Tibial nerve (tissue), 4 donors: ENCODE results near the gene HAUS3. TPM values are rescaled to one million over a fixed set of nuclear protein-coding genes. Genes with fewer than 3 reads are reported as not detected.

ENCODE experiments used
- DNase-seq, 2 donors: peaks; one replicate each; pipeline ENCODE4 v3.0.0-alpha.2; 2019; ENCODE audit warnings: low spot score in 2 of 2
- H3K27ac ChIP-seq, 4 donors: fragments of 200-600 bp; sonication (generic) in 3 of 4; one replicate each; pipeline ENCODE4 v1.5.1; 2017 to 2019; ENCODE audit warnings: mild to moderate bottlenecking in 1 of 4
- H3K27me3 ChIP-seq, 2 donors: fragments of 200-600 bp; sonication (generic) in 1 of 2; one replicate each; pipeline versions ENCODE4 v1.5.1 to v1.6.0; 2017 to 2019
- H3K36me3 ChIP-seq, 3 donors: fragments of 200-600 bp; sonication (generic); one replicate each; pipeline ENCODE4 v1.5.1; 2018 to 2019
- H3K4me1 ChIP-seq, 4 donors: fragments of 200-600 bp; sonication (generic) in 3 of 4; one replicate each; pipeline ENCODE4 v1.5.1; 2017 to 2019
- H3K4me3 ChIP-seq, 4 donors: fragments of 200-600 bp; sonication (generic) in 3 of 4; one replicate each; pipeline ENCODE4 v1.5.1; 2017 to 2019; ENCODE audit warnings: mild to moderate bottlenecking in 1 of 4, moderate library complexity in 1 of 4
- H3K9me3 ChIP-seq, 4 donors: fragments of 200-600 bp; sonication (generic) in 3 of 4; one replicate each; pipeline ENCODE4 v1.5.1; 2017 to 2019
- EP300 ChIP-seq, 2 donors: sonication (generic); formaldehyde crosslinking; IDR thresholded peaks; one replicate each; pipeline ENCODE4 v1.6.1; 2017; ENCODE audit warnings: antibody characterized with exemption in 2 of 2, mild to moderate bottlenecking in 1 of 2
- POLR2A ChIP-seq, 2 donors: fragments of 450-650 bp; IDR thresholded peaks; one replicate each; pipeline ENCODE4 v1.6.1; 2017; ENCODE audit warnings: antibody characterized with exemption in 2 of 2, mild to moderate bottlenecking in 2 of 2, moderate library complexity in 2 of 2
- WGBS, 2 donors: methylation state at CpG; one replicate each; pipeline ENCODE4 v1.1.5; 2018; 5-methylcytosine and 5-hydroxymethylcytosine counted together
- total RNA-seq, 4 donors: library from RNA; depleted of rRNA; stranded (reverse); fragments of >200 nt; gene quantifications; one replicate each; pipeline ENCODE4 v1.1.0, GENCODE V29; 2016
- TF ChIP-seq, protein P1 (sequence below), 5 experiments: fragments of 200-600 bp in 3 of 5; fragments of 450-650 bp in 2 of 5; sonication (generic) in 3 of 5; IDR thresholded peaks; one replicate each; pipeline ENCODE4 v1.5.1; 2016 to 2019; ENCODE audit warnings: antibody characterized with exemption in 5 of 5, mild to moderate bottlenecking in 3 of 5, moderate library complexity in 2 of 5

HAUS3 gene
- total RNA-seq, 4 donors from 2014 or later = 9.6 to 20.1 (median 17.5) TPM

DNA sequence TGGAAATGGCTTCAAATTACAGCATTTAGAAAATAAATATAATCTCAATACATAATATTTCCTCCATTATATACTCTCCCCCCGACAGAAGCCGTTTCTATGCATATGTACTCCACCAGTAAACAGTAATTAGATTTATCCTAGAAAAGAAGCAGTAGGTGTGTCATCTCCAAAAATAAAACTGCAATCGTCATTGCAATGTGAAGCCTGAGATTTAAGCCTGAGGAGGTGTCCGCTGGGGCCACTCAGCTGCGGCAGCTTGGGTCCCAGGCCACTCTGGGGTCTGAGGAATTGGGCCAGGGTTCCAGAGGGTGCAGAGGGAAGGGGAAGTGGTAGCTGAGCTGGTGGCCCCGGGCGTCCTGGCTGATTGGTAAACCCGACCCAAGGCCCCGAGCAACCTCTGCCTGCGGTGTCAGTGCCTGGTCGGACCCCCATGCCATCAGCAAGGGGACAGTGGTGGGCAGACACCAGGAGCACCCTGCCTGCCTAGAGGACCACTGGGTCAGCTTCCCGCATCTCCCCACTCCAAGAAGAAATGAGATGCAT lies 27.8 kb upstream of the HAUS3 start:
- Histone ChIP-seq H3K36me3 (peaks cover 0 to 46% (median 0%) of the 10 kb centered on the region in 3 donors), H3K27me3 (no peaks in the 10 kb centered on the region), H3K27ac (no peak overlapping the region), H3K9me3 (no peaks in the 10 kb centered on the region), H3K4me3 (no peak overlapping the region), H3K4me1 (peaks cover 0 to 24% (median 14%) of the 10 kb centered on the region in 4 donors)
- DNase-seq = no peak
- TF ChIP-seq, protein P1, sequence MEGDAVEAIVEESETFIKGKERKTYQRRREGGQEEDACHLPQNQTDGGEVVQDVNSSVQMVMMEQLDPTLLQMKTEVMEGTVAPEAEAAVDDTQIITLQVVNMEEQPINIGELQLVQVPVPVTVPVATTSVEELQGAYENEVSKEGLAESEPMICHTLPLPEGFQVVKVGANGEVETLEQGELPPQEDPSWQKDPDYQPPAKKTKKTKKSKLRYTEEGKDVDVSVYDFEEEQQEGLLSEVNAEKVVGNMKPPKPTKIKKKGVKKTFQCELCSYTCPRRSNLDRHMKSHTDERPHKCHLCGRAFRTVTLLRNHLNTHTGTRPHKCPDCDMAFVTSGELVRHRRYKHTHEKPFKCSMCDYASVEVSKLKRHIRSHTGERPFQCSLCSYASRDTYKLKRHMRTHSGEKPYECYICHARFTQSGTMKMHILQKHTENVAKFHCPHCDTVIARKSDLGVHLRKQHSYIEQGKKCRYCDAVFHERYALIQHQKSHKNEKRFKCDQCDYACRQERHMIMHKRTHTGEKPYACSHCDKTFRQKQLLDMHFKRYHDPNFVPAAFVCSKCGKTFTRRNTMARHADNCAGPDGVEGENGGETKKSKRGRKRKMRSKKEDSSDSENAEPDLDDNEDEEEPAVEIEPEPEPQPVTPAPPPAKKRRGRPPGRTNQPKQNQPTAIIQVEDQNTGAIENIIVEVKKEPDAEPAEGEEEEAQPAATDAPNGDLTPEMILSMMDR (IDR thresholded peaks at IDR 0.05) = no peak
- TF ChIP-seq POLR2A (IDR thresholded peaks at IDR 0.05) (no peak), EP300 (IDR thresholded peaks at IDR 0.05) (no peak)
- WGBS, 2 donors = 73 to 86% methylated on average over 12 of the region's 12 CpGs

DNA sequence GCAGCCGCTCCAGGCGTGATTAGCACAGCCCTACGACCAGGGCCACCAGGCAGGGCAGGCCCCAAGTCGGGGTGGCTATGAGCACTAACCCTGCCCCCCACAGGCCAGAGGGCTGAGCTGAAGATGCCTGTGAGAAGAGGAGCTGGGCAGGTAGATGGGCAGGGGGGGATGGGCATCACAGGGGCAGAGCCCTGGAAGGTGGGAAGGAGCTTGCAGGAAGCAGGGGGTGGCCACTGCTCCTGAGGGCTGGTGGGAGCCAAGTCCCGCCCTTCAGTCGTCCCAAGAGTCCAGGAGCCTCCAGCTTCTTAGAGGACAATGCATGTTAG lies 27.2 kb upstream of the HAUS3 start:
- H3K27me3 ChIP-seq = no peaks in the 10 kb centered on the region
- no peak overlapping the region for H3K27ac ChIP-seq
- WGBS, 2 donors = 55 to 70% methylated on average over 3 to 6 of the region's 6 CpGs
- peaks cover 0 to 45% (median 0%) of the 10 kb centered on the region in 3 donors for H3K36me3 ChIP-seq
- H3K4me3 ChIP-seq = no peak overlapping the region
- no peaks in the 10 kb centered on the region for H3K9me3 ChIP-seq
- peaks cover 0 to 29% (median 14%) of the 10 kb centered on the region in 4 donors for H3K4me1 ChIP-seq
- no peak for DNase-seq
- TF ChIP-seq EP300 (IDR thresholded peaks at IDR 0.05) = no peak
- no peak for TF ChIP-seq POLR2A (IDR thresholded peaks at IDR 0.05)
- TF ChIP-seq, protein P1 (IDR thresholded peaks at IDR 0.05) = no peak

- TF ChIP-seq POLR2A (IDR thresholded peaks at IDR 0.05) (no peak), EP300 (IDR thresholded peaks at IDR 0.05) (no peak)
- TF ChIP-seq, protein P1 (IDR thresholded peaks at IDR 0.05) = no peak
- peaks cover 0 to 39% (median 0%) of the 10 kb centered on the region in 3 donors for H3K36me3 ChIP-seq
- no peak for DNase-seq
- no peaks in the 10 kb centered on the region for H3K27me3 ChIP-seq
- H3K27ac ChIP-seq = no peak overlapping the region
- no peak overlapping the region for H3K4me3 ChIP-seq
- WGBS, 2 donors = 73 to 80% methylated on average over 12 to 20 of the region's 22 CpGs
- peaks cover 0 to 35% (median 14%) of the 10 kb centered on the region in 4 donors for H3K4me1 ChIP-seq
- no peaks in the 10 kb centered on the region for H3K9me3 ChIP-seq
Observed at GRCh38 chr4:2268357-2269205, 26.7 kb upstream of the HAUS3 start.

- 83 to 89% methylated on average over 12 of the region's 12 CpGs for WGBS, 2 donors
- no peak for DNase-seq
- no peaks in the 10 kb centered on the region for H3K9me3 ChIP-seq
- peaks cover 0 to 42% (median 21%) of the 10 kb centered on the region in 4 donors for H3K4me1 ChIP-seq
- TF ChIP-seq EP300 (IDR thresholded peaks at IDR 0.05) = no peak
- TF ChIP-seq, protein P1 (IDR thresholded peaks at IDR 0.05) = no peak
- peaks cover 0 to 31% (median 0%) of the 10 kb centered on the region in 3 donors for H3K36me3 ChIP-seq
- no peaks in the 10 kb centered on the region for H3K27me3 ChIP-seq
- H3K27ac ChIP-seq = no peak overlapping the region
- no peak overlapping the region for H3K4me3 ChIP-seq
Observed at GRCh38 chr4:2267841-2268240, 25.9 kb upstream of the HAUS3 start.

- peak overlapping the region in 2 of 4 donors; percentile 26 to 52 for H3K27ac ChIP-seq
- no peak for DNase-seq
- no peak for TF ChIP-seq EP300 (IDR thresholded peaks at IDR 0.05)
- TF ChIP-seq POLR2A (IDR thresholded peaks at IDR 0.05) = no peak
- TF ChIP-seq, protein P1 (IDR thresholded peaks at IDR 0.05) = no peak
- H3K4me1 ChIP-seq = peaks cover 0 to 45% (median 24%) of the 10 kb centered on the region in 4 donors
- H3K4me3 ChIP-seq = no peak overlapping the region
- WGBS, 2 donors = 84 to 88% methylated on average over 5 to 9 of the region's 18 CpGs
- no peaks in the 10 kb centered on the region for H3K27me3 ChIP-seq
- no peaks in the 10 kb centered on the region for H3K9me3 ChIP-seq
- H3K36me3 ChIP-seq = peaks cover 0 to 27% (median 0%) of the 10 kb centered on the region in 3 donors
Observed at GRCh38 chr4:2267320-2267811, 25.4 kb upstream of the HAUS3 start.
